NB4 (cell line): ENCODE results near the gene CCDC159.
"Not testable (repeated sequence)": the region's sequence is repeated elsewhere in the genome, so short reads cannot be mapped to it uniquely, and the experiment has no call there.

ENCODE experiments used
- DNase-seq: peaks from one replicate; pipeline ENCODE4 v3.0.0; 2010; ENCODE audit warnings: low read depth
- H3K4me3 ChIP-seq: one replicate; pipeline ENCODE4 v1.5.1; 2011; ENCODE audit warnings: mild to moderate bottlenecking, low read depth, low read length, moderate library complexity
- CTCF ChIP-seq: IDR thresholded peaks from one replicate; pipeline ENCODE4 v1.5.1; 2012; ENCODE audit warnings: low read depth, low read length
- MYC ChIP-seq: IDR thresholded peaks from 2 replicates; pipeline ENCODE4 v1.6.1; 2011; ENCODE audit warnings: low read depth, low read length
- POLR2A ChIP-seq: IDR thresholded peaks from 2 replicates; pipeline ENCODE4 v1.6.1; 2011; ENCODE audit warnings: mild to moderate bottlenecking; ENCODE audit not compliant: insufficient read length; ENCODE audit errors: extremely low read depth
- TF ChIP-seq, protein P1 (sequence below): IDR thresholded peaks from 2 replicates; pipeline ENCODE4 v1.6.1; 2011; ENCODE audit warnings: low read depth, low read length

Gene CCDC159

GRCh38 chr19:11347546-11348039 lies 1.3 kb downstream of the CCDC159 start:
- H3K4me3 ChIP-seq, result no peak overlapping the region
- TF ChIP-seq MYC (no peak), POLR2A (no peak), CTCF (no peak)
- TF ChIP-seq, protein P1, sequence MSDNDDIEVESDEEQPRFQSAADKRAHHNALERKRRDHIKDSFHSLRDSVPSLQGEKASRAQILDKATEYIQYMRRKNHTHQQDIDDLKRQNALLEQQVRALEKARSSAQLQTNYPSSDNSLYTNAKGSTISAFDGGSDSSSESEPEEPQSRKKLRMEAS, result no peak
- no peak for DNase-seq

DNA sequence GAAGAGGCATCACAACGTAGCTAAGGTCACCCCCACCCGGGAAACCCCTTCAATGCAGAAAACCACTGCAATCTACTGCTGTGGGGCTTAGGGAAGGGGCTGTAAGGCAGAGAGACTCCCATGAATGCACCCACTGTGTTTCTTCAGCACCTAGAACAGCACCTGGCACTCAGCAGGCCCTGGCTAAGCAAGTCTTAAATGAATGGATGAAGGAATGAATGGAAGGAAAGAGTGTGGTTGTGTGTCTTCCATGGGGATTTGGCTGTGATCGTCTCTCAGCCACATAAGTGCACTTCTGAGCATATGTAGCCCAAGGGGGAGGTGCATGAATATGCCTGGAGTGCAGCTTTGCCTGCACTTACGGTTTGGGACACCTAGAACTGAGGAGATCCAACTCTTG lies 2.9 kb downstream of the CCDC159 start:
- TF ChIP-seq CTCF (no peak), MYC (no peak), POLR2A (no peak)
- TF ChIP-seq, protein P1, result no peak
- no peak overlapping the region for H3K4me3 ChIP-seq
- DNase-seq, result no peak

DNA sequence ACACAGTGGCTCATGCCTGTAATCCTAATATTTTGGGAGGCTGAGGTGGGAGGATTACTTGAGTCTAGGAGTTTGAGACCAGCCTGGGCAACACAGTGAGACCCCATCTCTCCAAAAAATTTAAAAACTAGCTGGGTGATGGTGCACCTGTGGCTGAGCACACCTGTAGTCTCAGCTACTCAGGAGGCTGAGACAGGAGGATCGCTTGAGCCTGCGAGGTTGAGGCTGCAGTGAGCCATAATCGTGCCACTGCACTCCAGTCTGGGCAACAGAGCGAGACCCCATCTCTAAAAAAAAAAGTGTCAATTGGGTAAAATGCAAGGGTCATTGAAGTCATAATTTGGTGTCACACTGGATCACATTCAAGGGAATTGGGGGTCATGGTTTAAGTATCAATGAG lies 7.8 kb downstream of the CCDC159 start:
- H3K4me3 ChIP-seq, DNase-seq: not testable (repeated sequence)

DNA sequence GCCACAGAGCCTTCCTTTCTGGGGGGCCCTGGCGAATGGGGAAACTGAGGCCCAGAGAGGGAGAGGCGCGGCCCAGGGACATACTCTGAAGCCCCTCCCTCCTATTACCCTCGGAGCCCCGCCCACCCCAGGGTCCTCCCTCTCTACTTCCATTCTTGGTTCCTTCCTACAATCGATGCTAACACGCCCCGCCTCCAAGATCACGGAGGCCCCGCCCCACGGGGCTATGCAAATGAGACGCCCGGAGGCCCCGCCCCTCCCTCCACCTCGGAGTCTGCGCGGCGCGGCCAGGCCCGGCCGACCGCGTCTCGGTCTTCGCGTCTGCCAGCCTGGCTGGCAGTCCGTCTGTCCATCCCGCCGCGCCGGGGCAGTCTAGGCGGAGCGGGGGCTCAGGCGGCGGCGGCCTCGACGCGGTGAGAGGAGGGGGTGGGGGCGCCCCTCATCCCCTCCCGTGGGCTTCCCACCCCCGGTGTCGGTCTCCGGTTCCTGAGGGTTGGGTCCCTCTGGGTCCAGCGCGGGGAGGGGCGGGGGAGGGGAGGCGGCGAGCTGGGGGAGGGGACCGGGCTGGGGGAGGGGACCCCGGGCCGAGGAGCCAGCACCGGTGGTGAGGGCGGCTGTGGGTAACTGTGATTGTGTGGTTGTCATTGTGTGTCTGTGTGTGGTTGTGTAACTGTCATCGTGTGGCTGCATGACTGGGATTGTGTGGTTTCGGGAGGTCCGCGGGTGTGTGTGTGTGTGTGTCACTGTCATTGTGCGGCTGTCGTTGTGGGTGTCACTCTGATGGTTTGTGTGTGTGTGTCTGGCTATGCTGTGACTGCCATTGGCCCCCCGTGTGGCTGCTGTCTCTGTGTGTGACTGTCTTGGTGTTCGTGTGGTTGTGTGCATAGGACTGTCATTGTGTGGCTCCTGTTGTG lies 9.1 kb downstream of the CCDC159 start, which contains the start of gene PLPPR2:
Gene PLPPR2 (plus strand): TSS at position 273 of the 914 bp plus-strand sequence. CDS start 2,242 bp downstream, outside the sequence.
- DNase-seq, result peak; percentile 89
- H3K4me3 ChIP-seq, result no peak within 1 kb of the TSS
- no peak for TF ChIP-seq MYC

GRCh38 chr19:11356074-11356397 lies 9.7 kb downstream of the CCDC159 start:
- no peak overlapping the region for H3K4me3 ChIP-seq
- no peak for DNase-seq
- TF ChIP-seq POLR2A (no peak), CTCF (no peak), MYC (no peak)
- TF ChIP-seq, protein P1, result no peak

DNA sequence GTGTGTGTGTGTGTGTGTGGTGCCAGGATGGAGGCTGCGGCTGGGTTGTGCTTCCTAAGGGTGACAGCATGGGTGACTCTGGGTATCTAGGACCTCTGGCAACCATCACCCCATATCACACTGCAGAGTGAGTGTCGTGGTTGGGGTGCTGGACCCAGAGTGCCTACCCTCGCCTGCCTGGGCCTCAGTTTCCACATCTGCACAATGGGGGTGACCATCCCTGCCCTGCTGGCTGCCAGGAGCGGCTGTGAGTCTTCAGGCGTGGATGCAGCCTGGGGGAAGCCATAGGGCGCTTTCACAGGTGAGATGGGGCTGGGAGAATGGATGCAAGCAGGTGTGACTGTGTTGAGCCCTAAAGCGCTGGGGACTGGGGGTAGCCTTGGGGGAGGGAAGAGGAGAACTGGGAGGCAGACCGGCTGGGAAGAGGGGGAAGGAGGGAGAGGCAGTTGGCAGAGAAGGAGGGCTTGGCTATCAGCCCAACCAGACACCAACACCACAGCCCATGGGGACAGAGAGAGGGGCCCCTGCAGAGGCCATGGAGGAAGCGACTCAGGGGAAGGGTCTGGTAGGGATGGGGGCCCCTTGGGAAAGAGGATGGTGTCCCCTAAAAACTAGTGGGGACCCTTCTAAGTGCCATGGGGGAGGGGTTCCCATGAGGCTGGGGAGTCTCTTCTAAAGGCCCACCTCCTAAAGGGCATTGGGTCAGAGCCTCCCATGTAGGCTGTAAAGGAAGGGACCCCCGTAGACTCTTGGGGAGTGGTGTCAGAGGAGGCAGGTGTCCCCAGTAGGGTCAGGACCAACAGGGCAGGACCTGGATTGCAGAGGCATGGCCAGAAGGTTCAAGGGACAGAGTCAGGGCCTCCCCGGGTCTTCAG lies 10.6 kb downstream of the CCDC159 start:
- no peak for DNase-seq
- no peak overlapping the region for H3K4me3 ChIP-seq
- TF ChIP-seq MYC (no peak), CTCF (no peak), POLR2A (no peak)
- TF ChIP-seq, protein P1, result no peak
